ENCODE measurements around the gene INHBE. TPM values are rescaled to one million over a fixed set of nuclear protein-coding genes. Genes with fewer than 3 reads are reported as not detected.
A peak's percentile ranks its signal among the peaks of the same experiment; 100 is the strongest.
"Not testable (repeated sequence)": the region's sequence is repeated elsewhere in the genome, so short reads cannot be mapped to it uniquely, and the experiment has no call there.

INHBE gene
- total RNA-seq, 1 experiment from 2014 or later = 5.0 TPM

- Mint-ChIP-seq H3K9me3 (no peaks in the 10 kb centered on the region), H3K4me1 (peaks cover 6% of the 10 kb centered on the region), H3K36me3 (peaks cover 10% of the 10 kb centered on the region), H3K27me3 (ENCODE audit: low read depth) (no peaks in the 10 kb centered on the region), H3K27ac (no peak overlapping the region), H3K4me3 (no peak overlapping the region)
- no peak for TF ChIP-seq MXD4 (CRISPR knock-in tag; IDR thresholded peaks at IDR 0.05; ENCODE audit: borderline replicate concordance)
- TF ChIP-seq E2F5 (CRISPR knock-in tag; IDR thresholded peaks at IDR 0.05) = no peak
- ATAC-seq (no peak), DNase-seq (ENCODE audit: low spot score) (no peak)
- ChIA-PET POLR2A (interaction anchor here (0.5 to 0.7 kb wide), 3 partner anchors 160 to 1061 kb away, joined by 3 read pairs; partner anchors contain the start of gene STAT2), CTCF (interaction anchor here (1.5 kb wide), 2 partner anchors 38 to 113 kb away, joined by 4 to 5 read pairs; no protein-coding TSS in a partner anchor)
Measured at GRCh38 chr12:57420482-57420881, 34.6 kb upstream of the INHBE start.

DNA sequence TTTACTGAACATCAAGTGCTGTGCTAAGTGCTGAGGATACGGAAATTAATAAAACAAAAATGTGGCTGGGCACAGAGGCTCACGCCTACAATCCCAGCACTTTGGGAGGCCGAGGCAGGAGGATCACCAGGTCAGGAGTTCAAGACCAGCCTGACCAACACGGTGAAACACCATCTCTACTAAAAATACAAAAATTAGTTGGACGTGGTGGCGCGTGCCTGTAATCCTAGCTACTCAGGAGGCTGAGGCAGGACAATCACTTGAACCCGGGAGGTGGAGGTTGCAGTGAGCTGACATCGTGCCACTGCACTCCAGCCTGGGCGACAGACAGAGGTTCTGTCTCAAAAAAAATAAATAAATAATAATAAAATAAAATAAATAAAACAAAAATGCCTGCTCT, 28.2 kb upstream of the INHBE start:
- H3K27ac Mint-ChIP-seq = 0 out of 2 replicates have a peak overlapping the region, but pooled peaks have one; percentile 17
- CTCF ChIA-PET = interaction anchor here (0.6 to 1.9 kb wide), 4 partner anchors 16 to 166 kb away, joined by 3 to 9 read pairs (median 4); no protein-coding TSS in a partner anchor

GRCh38 chr12:57428965-57429364, 26.1 kb upstream of the INHBE start:
- Mint-ChIP-seq H3K9me3 (no peaks in the 10 kb centered on the region), H3K27ac (peak overlapping the region; percentile 91), H3K27me3 (ENCODE audit: low read depth) (no peaks in the 10 kb centered on the region), H3K4me1 (peaks cover 25% of the 10 kb centered on the region), H3K36me3 (peaks cover 5% of the 10 kb centered on the region), H3K4me3 (peak overlapping the region; percentile 88)
- POLR2A ChIA-PET = no interaction called here
- CTCF ChIA-PET = interaction anchor here (1.4 to 3.4 kb wide), 5 partner anchors 23 to 158 kb away, joined by 3 to 23 read pairs (median 13); partner anchors contain the start of genes GLI1 and INHBE
- TF ChIP-seq ZNF121 (CRISPR knock-in tag; IDR thresholded peaks at IDR 0.05) (peak; percentile 87), USF1 (CRISPR knock-in tag; IDR thresholded peaks at IDR 0.05) (0 out of 2 replicates have a peak, but pooled peaks have one; percentile 18), ZNF396 (CRISPR knock-in tag; IDR thresholded peaks at IDR 0.05; ENCODE audit: borderline replicate concordance) (no peak)
- ATAC-seq (no peak), DNase-seq (ENCODE audit: low spot score) (no peak)

More for the DNA sequence above, 28.2 kb upstream of the INHBE start:
- ATAC-seq; H3K4me3 Mint-ChIP-seq; H3K9me3 Mint-ChIP-seq; POLR2A ChIA-PET; H3K36me3 Mint-ChIP-seq; H3K27me3 Mint-ChIP-seq (ENCODE audit: low read depth); DNase-seq (ENCODE audit: low spot score): not testable (repeated sequence)
- peaks cover 25% of the 10 kb centered on the region for H3K4me1 Mint-ChIP-seq

DNA sequence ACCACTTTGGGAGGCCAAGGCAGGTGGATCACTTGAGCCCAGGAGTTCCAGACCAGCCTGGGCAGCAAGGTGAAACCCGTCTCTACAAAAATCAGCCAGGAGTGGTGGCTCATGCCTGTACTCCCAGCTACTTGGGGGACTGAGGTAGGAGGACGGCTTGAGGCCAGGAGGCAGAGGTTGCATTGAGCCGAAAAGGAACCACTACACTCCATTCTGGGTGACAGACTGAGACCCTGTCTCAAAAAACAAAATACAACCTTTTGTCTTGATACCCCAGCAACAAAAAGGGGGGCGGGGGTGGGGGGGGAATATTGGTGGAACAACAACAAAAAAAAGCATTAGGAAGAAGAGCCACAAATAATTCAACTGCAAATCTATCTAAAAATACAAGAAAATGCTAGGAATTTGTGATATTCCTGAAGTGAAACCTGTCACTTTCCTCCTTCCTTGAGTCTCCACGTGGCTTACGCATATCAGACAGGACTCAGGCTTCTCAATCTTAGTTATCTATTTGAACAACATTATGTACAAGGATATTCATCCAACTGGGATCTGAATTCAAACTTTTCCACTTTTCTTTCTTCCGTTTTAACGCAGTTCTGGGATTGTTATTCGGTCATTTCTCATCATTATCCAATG, 25.5 kb upstream of the INHBE start:
- peak overlapping the region; percentile 96 for H3K27ac Mint-ChIP-seq
- no peaks in the 10 kb centered on the region; the same call in 1 of the 2 replicates for H3K27me3 Mint-ChIP-seq (ENCODE audit: low read depth)
- DNase-seq (ENCODE audit: low spot score) (no peak), ATAC-seq (no peak)
- peaks cover 1% of the 10 kb centered on the region for H3K36me3 Mint-ChIP-seq
- ChIA-PET POLR2A (interaction anchor here (0.7 to 1.2 kb wide), 4 partner anchors 23 to 122 kb away, joined by 3 to 9 read pairs (median 6); partner anchors contain the start of genes GLI1 and INHBE), CTCF (interaction anchor here (0.6 to 3.4 kb wide), 13 partner anchors 8 to 428 kb away, joined by 3 to 23 read pairs (median 4); partner anchors contain the start of genes GLI1 and INHBE)
- peaks cover 25% of the 10 kb centered on the region for H3K4me1 Mint-ChIP-seq
- H3K4me3 Mint-ChIP-seq = peak overlapping the region; percentile 88
- no peak for TF ChIP-seq ZNF423 (CRISPR knock-in tag; IDR thresholded peaks at IDR 0.05)
- no peak for TF ChIP-seq E2F4 (CRISPR knock-in tag; IDR thresholded peaks at IDR 0.05; ENCODE audit: borderline replicate concordance, low read depth)
- no peak for TF ChIP-seq GRHL2 (CRISPR knock-in tag; IDR thresholded peaks at IDR 0.05; ENCODE audit: insufficient replicate concordance, severe bottlenecking)
- TF ChIP-seq ATF6 (CRISPR knock-in tag; IDR thresholded peaks at IDR 0.05) = no peak
- TF ChIP-seq HMGA2 (CRISPR knock-in tag; IDR thresholded peaks at IDR 0.05) = no peak
- no peak for TF ChIP-seq MYBL2 (CRISPR knock-in tag; IDR thresholded peaks at IDR 0.05)
- TF ChIP-seq NFATC4 (CRISPR knock-in tag; IDR thresholded peaks at IDR 0.05) = no peak
- no peak for TF ChIP-seq ZNF396 (CRISPR knock-in tag; IDR thresholded peaks at IDR 0.05; ENCODE audit: borderline replicate concordance)
- TF ChIP-seq ZNF121 (CRISPR knock-in tag; IDR thresholded peaks at IDR 0.05) = no peak
- no peak for TF ChIP-seq GTF2I (CRISPR knock-in tag; conservative IDR thresholded peaks at IDR 0.05)
- no peak for TF ChIP-seq JAZF1 (CRISPR knock-in tag; IDR thresholded peaks at IDR 0.05)
- no peak for TF ChIP-seq NR2C2 (CRISPR knock-in tag; IDR thresholded peaks at IDR 0.05)
- TF ChIP-seq, protein P1, sequence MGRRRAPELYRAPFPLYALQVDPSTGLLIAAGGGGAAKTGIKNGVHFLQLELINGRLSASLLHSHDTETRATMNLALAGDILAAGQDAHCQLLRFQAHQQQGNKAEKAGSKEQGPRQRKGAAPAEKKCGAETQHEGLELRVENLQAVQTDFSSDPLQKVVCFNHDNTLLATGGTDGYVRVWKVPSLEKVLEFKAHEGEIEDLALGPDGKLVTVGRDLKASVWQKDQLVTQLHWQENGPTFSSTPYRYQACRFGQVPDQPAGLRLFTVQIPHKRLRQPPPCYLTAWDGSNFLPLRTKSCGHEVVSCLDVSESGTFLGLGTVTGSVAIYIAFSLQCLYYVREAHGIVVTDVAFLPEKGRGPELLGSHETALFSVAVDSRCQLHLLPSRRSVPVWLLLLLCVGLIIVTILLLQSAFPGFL (CRISPR knock-in tag; IDR thresholded peaks at IDR 0.05; ENCODE audit: borderline replicate concordance) = no peak
- no peaks in the 10 kb centered on the region for H3K9me3 Mint-ChIP-seq
